22Rv1 (cell line): ENCODE measurements around the gene C14orf119.

Experiments
- H3K27ac ChIP-seq: fragments of 450-650 bp; 2 replicates; pipeline ENCODE4 v1.5.1; 2017
- ZFX ChIP-seq: fragments of 450-650 bp; IDR thresholded peaks from 2 replicates; pipeline ENCODE4 v1.6.1; 2017; ENCODE audit warnings: antibody characterized with exemption, borderline replicate concordance
- TF ChIP-seq, protein P1 (sequence below): fragments of 450-650 bp; IDR thresholded peaks from 2 replicates; pipeline ENCODE4 v1.5.1; 2017; ENCODE audit warnings: mild to moderate bottlenecking

Gene C14orf119, protein sequence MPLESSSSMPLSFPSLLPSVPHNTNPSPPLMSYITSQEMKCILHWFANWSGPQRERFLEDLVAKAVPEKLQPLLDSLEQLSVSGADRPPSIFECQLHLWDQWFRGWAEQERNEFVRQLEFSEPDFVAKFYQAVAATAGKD

GRCh38 chr14:23095196-23096108 is at the start of gene C14orf119:
Gene C14orf119, plus strand, starts transcription at chr14:23095505. Its CDS starts 2,154 bp downstream, at chr14:23097659.
- no peak for TF ChIP-seq ZFX
- TF ChIP-seq, protein P1, sequence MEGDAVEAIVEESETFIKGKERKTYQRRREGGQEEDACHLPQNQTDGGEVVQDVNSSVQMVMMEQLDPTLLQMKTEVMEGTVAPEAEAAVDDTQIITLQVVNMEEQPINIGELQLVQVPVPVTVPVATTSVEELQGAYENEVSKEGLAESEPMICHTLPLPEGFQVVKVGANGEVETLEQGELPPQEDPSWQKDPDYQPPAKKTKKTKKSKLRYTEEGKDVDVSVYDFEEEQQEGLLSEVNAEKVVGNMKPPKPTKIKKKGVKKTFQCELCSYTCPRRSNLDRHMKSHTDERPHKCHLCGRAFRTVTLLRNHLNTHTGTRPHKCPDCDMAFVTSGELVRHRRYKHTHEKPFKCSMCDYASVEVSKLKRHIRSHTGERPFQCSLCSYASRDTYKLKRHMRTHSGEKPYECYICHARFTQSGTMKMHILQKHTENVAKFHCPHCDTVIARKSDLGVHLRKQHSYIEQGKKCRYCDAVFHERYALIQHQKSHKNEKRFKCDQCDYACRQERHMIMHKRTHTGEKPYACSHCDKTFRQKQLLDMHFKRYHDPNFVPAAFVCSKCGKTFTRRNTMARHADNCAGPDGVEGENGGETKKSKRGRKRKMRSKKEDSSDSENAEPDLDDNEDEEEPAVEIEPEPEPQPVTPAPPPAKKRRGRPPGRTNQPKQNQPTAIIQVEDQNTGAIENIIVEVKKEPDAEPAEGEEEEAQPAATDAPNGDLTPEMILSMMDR = no peak
- H3K27ac ChIP-seq = peak within 1 kb of the TSS; percentile 92

DNA sequence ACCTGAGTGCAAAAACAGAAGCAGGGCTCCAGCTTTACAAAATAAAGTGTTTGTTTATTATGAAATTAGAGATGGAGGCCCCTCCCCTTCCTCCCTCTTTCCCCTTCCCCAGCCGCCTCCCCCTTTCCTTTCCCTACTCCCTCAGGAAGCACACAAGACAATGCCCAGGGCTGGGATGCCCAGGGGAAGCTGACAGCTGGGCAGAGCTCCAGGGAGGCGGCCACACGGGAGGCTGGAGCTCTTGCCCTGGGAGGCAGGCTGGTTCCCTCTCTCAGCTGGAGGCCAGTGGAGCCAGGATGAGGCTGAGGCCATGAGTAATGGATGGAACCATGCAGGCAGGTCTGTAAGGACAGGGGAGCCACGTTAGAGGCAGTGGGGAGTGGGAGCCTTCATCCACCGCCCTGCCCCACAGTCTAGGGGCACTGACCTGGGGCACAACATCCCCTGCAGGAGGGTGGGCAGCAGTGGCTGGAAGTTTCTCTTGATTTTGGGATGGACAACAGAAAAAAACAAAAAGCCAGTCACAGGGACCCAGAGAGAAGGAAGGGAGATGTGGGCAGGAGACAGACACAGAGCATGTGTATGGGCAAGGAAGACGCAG is 48.2 kb upstream of the C14orf119 start:
- H3K27ac ChIP-seq = no peak overlapping the region
- TF ChIP-seq, protein P1 = no peak
- no peak for TF ChIP-seq ZFX

DNA sequence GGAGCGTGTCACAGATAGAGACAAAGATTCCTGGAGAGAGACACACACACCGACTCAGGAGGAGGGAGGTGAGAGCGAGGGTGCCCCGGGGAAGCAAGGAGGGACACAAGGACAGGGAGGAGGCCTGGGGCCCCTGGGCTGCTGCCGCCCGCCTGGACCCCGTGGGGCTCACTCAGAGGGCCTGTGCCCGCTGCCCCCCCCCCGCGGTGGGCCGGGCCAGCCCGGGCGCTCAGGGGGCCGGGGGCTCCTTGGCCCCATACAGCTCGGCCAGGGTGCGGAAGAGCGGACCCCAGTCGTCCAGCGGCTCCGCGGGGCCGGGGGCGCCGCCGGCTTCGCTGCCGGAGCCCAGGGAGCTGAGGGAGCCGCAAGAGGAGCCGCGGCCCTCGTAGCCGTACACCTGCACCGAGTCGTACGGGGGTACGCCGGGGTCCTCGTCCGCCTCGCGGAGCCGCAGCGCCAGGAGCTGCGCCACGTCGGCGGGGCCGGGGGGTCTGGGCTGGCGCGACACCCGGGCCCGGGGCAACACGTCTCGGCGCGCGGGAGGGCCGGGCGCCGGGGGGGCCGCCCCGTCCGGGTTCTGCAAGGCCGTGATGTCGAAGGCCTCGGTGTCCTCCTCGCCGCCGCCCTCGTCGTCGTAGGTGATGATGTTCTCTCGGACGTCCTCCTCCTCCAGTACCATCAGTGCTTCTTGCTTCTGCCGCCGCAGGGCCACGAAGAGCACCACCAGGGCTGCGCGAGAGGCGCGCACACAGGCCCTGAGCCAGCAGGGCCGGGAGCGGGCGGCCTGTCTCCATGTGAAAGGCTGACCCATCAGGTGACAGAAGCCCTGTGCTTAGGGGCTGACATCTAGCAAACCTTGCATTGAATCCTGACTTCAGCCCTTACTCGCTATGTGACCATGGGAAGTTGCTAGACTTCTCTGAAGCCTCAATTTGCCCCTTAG is 47.3 kb upstream of the C14orf119 start:
- H3K27ac ChIP-seq = no peak overlapping the region
- TF ChIP-seq, protein P1 = no peak
- no peak for TF ChIP-seq ZFX

- H3K27ac ChIP-seq = no peak overlapping the region
- TF ChIP-seq, protein P1 = no peak
- no peak for TF ChIP-seq ZFX
Observed at GRCh38 chr14:23049011-23049410, 46.3 kb upstream of the C14orf119 start.

- no peak overlapping the region for H3K27ac ChIP-seq
- TF ChIP-seq, protein P1 = no peak
- TF ChIP-seq ZFX = no peak
Observed at GRCh38 chr14:23051141-23052057, 43.9 kb upstream of the C14orf119 start.

GRCh38 chr14:23052182-23052623 is 43.1 kb upstream of the C14orf119 start:
- no peak overlapping the region for H3K27ac ChIP-seq
- TF ChIP-seq, protein P1 = no peak
- TF ChIP-seq ZFX = no peak
